Amniotic epithelial cell (primary cell): ENCODE data around the gene SCNN1B.
"Not testable (repeated sequence)": the region's sequence is repeated elsewhere in the genome, so short reads cannot be mapped to it uniquely, and the experiment has no call there.

ENCODE experiments used
- DNase-seq: peaks from one replicate; pipeline ENCODE4 v3.0.0-alpha.2; 2010; ENCODE audit warnings: low read depth

The SCNN1B gene, protein sequence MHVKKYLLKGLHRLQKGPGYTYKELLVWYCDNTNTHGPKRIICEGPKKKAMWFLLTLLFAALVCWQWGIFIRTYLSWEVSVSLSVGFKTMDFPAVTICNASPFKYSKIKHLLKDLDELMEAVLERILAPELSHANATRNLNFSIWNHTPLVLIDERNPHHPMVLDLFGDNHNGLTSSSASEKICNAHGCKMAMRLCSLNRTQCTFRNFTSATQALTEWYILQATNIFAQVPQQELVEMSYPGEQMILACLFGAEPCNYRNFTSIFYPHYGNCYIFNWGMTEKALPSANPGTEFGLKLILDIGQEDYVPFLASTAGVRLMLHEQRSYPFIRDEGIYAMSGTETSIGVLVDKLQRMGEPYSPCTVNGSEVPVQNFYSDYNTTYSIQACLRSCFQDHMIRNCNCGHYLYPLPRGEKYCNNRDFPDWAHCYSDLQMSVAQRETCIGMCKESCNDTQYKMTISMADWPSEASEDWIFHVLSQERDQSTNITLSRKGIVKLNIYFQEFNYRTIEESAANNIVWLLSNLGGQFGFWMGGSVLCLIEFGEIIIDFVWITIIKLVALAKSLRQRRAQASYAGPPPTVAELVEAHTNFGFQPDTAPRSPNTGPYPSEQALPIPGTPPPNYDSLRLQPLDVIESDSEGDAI

GRCh38 chr16:23302045-23302956 is at the start of gene SCNN1B:
Gene SCNN1B, plus strand, starts transcription at chr16:23302302. Its CDS starts 46,298 bp downstream, at chr16:23348600.
- DNase-seq = no peak

- DNase-seq = no peak
These were observed 49.8 kb upstream of the SCNN1B start for GRCh38 chr16:23252310-23252709.

DNA sequence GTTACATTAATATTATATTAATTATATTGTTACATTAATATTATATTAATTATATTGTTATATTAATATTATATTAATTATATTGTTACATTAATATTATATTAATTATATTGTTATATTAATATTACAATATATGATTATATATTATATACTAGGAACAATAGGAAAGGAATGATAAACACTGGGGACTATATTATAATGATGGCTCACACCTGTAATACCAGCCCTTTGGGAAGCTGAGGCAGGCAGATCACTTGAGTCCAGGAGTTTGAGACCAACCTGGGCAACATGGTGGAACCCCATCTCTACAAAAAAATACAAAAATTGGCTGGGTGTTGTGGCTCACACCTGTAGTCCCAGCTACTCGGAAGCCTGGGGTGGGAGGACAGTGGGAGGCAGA is 48.5 kb upstream of the SCNN1B start:
- not testable (repeated sequence) for DNase-seq

DNA sequence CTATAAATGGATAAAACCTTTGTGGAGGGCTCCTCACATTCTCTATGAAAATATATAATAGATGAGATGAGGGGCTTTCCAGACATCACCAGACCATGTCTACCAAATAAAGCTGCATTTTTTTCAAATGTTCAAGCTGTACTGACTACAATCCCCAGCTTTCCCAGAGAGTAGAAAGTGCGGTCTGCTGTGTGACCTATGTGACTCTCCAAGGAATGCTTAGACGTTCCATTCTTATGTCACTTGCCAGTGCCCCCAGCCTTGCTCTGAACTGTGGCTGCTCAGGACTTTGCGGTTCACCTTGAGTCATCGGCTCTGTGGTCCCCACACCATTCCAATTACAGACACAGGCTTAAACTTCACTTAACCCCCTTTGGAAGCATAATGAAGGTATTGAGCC is 47.8 kb upstream of the SCNN1B start:
- DNase-seq = no peak

- no peak for DNase-seq
These were observed 47.1 kb upstream of the SCNN1B start for GRCh38 chr16:23255000-23255399.

DNA sequence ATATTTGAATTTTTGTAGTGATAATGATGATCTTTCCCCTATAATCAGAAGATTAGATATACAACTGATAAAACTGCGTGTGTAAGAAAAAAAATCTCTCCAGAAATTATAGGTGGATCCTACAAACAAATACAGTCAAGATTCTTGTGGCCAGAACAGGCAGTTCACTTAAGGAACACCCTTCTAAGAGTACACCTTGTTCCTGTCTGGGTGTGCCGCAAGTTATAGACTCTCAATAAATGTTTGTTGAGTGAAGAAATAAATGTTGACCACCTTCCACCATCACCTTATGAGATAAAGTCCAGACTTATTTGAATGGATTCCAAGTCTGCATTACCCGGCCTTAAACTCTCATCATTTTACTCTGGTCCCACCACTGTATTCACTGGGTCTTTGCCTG is 45.7 kb upstream of the SCNN1B start:
- DNase-seq = no peak

GRCh38 chr16:23257682-23258081 is 44.4 kb upstream of the SCNN1B start:
- DNase-seq = no peak

- DNase-seq = no peak
These were observed 43.2 kb upstream of the SCNN1B start for GRCh38 chr16:23258919-23259237.

- no peak for DNase-seq
These were observed 34.5 kb upstream of the SCNN1B start for GRCh38 chr16:23267647-23268046.

DNA sequence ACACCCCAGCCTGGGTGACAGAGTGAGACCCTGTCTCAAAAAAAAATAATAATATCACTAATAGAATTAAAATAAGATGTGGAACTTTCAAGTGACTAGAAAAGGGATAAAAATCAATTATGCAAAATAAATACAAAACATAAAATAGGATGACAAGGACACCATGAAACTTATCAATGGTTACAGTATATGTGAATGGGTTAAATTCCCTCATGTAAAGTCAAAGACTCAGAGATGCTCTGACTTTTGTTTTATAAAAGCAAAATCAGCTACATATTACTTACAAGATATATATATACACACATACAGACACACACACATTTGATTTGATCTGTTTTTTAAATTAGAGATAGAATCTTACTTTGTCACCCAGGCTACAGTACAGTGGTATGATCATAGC is 33.5 kb upstream of the SCNN1B start:
- no peak for DNase-seq

GRCh38 chr16:23269248-23269953 is 32.7 kb upstream of the SCNN1B start:
- DNase-seq = no peak

DNA sequence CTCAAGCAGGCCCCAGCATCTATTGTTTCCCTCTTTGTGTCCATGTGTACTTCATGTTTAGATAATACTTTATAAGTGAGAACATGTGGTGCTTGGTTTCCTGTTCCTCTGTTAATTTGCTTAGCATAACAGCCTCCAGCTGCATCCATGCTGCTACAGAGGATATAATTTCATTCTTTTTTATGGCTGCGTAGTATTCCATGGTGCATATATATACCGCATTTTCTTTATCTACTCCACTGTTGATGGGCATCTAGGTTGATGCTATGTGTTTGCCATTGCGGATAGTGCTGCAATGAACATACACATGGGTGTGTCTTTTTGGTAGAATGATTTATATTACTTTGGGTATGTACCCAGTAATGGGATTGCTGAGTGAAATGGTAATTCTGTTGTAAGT is 31.4 kb upstream of the SCNN1B start:
- no peak for DNase-seq

DNA sequence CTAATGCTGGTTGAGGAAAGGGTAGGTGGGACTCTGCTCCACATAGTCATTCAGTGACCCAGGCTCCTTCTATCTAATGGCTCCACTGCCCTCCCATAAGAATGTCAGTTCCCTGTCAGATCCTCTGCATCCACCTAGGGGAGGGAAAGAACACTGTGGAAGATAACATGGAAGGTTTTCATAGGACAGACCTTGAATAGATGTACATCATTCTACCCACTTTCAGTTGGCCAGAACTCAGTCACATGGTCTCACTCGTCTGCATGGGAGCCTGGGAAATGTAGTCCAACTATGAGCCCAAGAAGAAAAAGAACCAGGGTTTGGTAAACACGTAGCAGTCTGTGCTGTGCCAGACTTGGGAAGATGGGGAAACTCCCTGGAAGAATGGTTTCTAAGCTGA is 27.1 kb upstream of the SCNN1B start:
- no peak for DNase-seq

DNA sequence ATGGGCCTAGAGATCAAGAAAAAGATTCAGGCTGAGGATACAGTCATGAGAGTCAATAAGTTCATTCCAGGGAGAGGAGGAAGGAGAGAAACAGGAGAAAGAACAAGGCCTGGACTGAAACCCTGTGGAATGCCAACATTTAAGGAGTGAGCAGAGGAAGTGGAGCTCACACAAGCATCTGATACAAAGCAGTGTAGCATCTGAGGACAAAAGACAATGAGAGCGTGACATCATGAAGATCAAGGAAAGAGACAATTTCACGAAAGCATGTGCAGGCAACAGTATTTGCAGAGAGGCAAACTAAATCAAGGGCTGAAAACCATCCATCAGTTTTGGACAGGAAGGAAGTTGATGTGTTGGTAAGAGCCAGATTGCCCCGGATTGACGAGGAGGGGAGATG is 25.3 kb upstream of the SCNN1B start:
- DNase-seq = no peak

- no peak for DNase-seq
These were observed 24.1 kb upstream of the SCNN1B start for GRCh38 chr16:23278031-23278430.

DNA sequence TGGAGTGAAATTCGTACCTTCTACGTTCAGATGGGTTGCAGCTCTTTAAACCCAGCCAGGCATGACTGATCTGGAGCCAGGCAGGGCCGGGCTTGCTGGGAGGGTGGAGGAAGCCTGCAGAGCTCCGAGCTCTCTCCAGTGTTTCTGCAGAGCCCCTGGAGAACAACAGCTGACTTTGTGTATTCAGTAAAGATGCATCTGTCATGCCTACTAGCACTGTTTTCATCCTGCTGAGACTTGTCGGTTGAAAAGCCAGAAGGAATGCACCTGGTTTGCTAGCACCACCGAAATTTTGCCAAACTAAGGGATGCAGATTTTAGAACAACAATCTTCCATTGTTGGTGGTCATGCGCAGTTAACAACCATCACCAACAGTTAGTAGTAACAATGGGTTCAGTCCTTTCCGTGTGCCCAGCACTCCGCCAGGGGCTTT is 22.4 kb upstream of the SCNN1B start:
- DNase-seq = no peak

GRCh38 chr16:23280483-23280967 is 21.6 kb upstream of the SCNN1B start:
- DNase-seq = no peak

GRCh38 chr16:23282568-23282967 is 19.5 kb upstream of the SCNN1B start:
- DNase-seq = no peak

GRCh38 chr16:23283571-23283970 is 18.5 kb upstream of the SCNN1B start:
- no peak for DNase-seq

GRCh38 chr16:23284584-23284983 is 17.5 kb upstream of the SCNN1B start:
- no peak for DNase-seq

DNA sequence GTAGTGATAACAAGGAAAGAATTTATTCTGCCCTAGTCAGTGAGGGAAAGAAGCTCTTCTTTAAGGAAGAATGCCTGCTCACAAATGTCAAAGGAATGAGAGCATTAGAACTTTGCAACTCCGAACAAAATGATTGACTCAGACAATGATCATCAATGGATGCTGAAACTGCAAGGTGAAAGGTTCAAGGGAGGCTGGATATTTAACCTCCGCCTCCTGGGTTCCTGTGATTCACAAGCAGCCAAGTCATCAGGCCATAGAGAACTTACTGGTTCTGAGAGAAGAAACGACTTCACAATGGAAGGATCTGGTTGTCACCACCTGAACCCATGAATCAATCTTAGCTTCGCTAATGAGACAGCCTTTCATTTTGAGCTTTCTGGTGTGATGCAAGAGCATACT is 16.0 kb upstream of the SCNN1B start:
- no peak for DNase-seq

DNA sequence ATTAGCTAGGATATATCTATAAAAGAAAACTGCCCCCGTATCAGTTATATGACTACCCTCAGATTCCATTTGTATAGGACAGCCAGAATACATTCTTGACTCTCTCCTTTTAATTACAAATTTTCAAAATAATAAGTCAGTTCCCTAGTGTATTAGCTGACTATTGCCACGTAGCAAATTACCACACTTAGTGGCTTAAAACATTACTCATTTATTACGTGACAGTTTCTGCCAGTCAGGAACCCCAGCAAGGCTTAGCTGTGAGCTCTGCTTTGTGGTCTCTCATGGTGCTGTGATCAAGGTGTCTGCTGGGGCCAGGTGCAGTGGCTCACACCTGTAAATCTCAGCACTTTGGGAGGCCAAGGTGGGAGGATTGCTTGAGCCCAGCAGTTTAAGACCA is 13.9 kb upstream of the SCNN1B start:
- DNase-seq = no peak
